ENCODE data around the gene DNAAF3.

Gene DNAAF3

DNA sequence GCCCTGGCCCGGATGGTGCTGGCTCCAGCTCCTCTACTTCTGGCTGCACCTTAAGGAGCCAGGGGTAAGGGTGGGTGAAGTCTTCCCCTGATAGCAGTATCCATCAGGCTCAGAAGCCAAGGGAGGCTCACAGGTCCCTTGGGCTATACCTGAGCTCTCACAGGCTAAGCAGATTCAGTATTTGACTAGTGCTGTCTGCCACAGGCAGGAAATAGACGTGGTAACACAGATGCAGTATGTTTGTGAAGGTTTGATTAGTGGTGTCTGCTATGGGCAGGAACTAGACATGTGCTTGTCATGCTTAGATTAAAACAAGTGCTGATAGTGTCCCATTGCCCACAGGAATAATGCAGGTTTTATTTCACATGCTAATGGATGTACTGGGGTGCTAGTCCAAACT lies 9.7 kb upstream of the DNAAF3 start:
- no peaks in the 10 kb centered on the region for H3K9me3 ChIP-seq (ENCODE audit: insufficient read depth, low read depth, low read length)
- H3F3A ChIP-seq (ENCODE audit: low read depth) = no peaks in the 10 kb centered on the region
- H3K4me2 ChIP-seq (ENCODE audit: low read depth, low read length, poor library complexity, severe bottlenecking) = no peak overlapping the region
- H3K36me3 ChIP-seq (ENCODE audit: insufficient read depth, low read length) = no peaks in the 10 kb centered on the region
- no peaks in the 10 kb centered on the region for H3K27me3 ChIP-seq (ENCODE audit: insufficient read depth, low read length, poor library complexity, severe bottlenecking)
- TF ChIP-seq EZH2phosphoT487 (IDR thresholded peaks at IDR 0.05; ENCODE audit: borderline replicate concordance) = no peak
- TF ChIP-seq, protein P1, sequence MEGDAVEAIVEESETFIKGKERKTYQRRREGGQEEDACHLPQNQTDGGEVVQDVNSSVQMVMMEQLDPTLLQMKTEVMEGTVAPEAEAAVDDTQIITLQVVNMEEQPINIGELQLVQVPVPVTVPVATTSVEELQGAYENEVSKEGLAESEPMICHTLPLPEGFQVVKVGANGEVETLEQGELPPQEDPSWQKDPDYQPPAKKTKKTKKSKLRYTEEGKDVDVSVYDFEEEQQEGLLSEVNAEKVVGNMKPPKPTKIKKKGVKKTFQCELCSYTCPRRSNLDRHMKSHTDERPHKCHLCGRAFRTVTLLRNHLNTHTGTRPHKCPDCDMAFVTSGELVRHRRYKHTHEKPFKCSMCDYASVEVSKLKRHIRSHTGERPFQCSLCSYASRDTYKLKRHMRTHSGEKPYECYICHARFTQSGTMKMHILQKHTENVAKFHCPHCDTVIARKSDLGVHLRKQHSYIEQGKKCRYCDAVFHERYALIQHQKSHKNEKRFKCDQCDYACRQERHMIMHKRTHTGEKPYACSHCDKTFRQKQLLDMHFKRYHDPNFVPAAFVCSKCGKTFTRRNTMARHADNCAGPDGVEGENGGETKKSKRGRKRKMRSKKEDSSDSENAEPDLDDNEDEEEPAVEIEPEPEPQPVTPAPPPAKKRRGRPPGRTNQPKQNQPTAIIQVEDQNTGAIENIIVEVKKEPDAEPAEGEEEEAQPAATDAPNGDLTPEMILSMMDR (conservative IDR thresholded peaks at IDR 0.05; ENCODE audit: low read length) = no peak
- H3K79me2 ChIP-seq (ENCODE audit: insufficient read depth, low read length) = no peaks in the 10 kb centered on the region
- H3K9ac ChIP-seq (ENCODE audit: low read depth, low read length, poor library complexity, severe bottlenecking) = no peak overlapping the region
- no peak overlapping the region for H2AFZ ChIP-seq (ENCODE audit: low read length)
- peaks cover 7% of the 10 kb centered on the region for H3K4me1 ChIP-seq (ENCODE audit: insufficient read depth, low read length, poor library complexity, severe bottlenecking)
- H4K20me1 ChIP-seq (ENCODE audit: insufficient read depth, low read length, poor library complexity, severe bottlenecking) = no peaks in the 10 kb centered on the region
- H3K4me3 ChIP-seq (ENCODE audit: low read length, poor library complexity, severe bottlenecking) = no peak overlapping the region
- no peaks in the 10 kb centered on the region for H3K9me2 ChIP-seq (replicated peaks; ENCODE audit: low read depth, low read length)

DNA sequence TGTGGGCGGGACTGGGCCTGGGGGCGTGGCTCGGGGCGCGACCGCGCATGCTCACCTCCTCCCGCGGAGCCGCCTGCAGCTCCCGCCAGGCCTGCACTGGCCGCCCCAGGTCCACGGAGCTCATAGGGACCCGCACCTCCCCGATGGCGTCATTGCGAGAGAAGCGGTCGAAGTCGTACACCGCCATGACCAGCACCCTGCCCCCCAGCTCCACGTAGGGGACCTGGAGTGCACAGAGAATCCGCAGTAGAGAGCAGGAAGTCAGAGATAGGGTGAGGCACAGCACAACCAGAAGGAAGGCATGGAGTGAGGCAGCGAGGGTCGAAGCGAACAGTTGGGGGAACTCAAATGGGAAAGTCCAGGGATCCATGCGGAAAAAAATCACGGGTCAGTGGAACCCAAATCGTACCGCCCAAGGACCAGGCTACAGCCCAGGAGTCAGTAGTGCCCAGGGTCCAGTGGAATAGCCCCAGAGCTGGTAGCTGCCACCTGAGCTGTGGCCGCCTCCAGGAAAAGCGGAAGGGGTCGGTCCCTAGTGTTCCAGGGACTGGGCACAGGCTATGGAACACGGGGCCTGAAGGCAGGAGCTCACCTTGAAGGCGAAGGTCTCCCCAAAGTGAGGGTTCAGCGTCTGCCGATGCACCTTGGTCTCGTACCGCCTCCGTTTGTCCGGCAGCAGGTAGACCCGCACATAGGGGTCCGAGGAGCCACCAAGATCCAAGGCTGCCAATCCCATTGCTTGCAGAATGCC lies 8.9 kb upstream of the DNAAF3 start:
- no peak for TF ChIP-seq EZH2phosphoT487 (IDR thresholded peaks at IDR 0.05; ENCODE audit: borderline replicate concordance)
- TF ChIP-seq, protein P1 (conservative IDR thresholded peaks at IDR 0.05; ENCODE audit: low read length) = no peak
- no peaks in the 10 kb centered on the region for H3K27me3 ChIP-seq (ENCODE audit: insufficient read depth, low read length, poor library complexity, severe bottlenecking)
- no peaks in the 10 kb centered on the region for H4K20me1 ChIP-seq (ENCODE audit: insufficient read depth, low read length, poor library complexity, severe bottlenecking)
- H3F3A ChIP-seq (ENCODE audit: low read depth) = no peaks in the 10 kb centered on the region
- H3K9me2 ChIP-seq (replicated peaks; ENCODE audit: low read depth, low read length) = no peaks in the 10 kb centered on the region
- no peaks in the 10 kb centered on the region for H3K36me3 ChIP-seq (ENCODE audit: insufficient read depth, low read length)
- H2AFZ ChIP-seq (ENCODE audit: low read length) = no peak overlapping the region
- no peak overlapping the region for H3K4me2 ChIP-seq (ENCODE audit: low read depth, low read length, poor library complexity, severe bottlenecking)
- no peak overlapping the region for H3K4me3 ChIP-seq (ENCODE audit: low read length, poor library complexity, severe bottlenecking)
- H3K9ac ChIP-seq (ENCODE audit: low read depth, low read length, poor library complexity, severe bottlenecking) = no peak overlapping the region
- peaks cover 7% of the 10 kb centered on the region for H3K4me1 ChIP-seq (ENCODE audit: insufficient read depth, low read length, poor library complexity, severe bottlenecking)
- H3K79me2 ChIP-seq (ENCODE audit: insufficient read depth, low read length) = no peaks in the 10 kb centered on the region
- no peaks in the 10 kb centered on the region for H3K9me3 ChIP-seq (ENCODE audit: insufficient read depth, low read depth, low read length)

DNA sequence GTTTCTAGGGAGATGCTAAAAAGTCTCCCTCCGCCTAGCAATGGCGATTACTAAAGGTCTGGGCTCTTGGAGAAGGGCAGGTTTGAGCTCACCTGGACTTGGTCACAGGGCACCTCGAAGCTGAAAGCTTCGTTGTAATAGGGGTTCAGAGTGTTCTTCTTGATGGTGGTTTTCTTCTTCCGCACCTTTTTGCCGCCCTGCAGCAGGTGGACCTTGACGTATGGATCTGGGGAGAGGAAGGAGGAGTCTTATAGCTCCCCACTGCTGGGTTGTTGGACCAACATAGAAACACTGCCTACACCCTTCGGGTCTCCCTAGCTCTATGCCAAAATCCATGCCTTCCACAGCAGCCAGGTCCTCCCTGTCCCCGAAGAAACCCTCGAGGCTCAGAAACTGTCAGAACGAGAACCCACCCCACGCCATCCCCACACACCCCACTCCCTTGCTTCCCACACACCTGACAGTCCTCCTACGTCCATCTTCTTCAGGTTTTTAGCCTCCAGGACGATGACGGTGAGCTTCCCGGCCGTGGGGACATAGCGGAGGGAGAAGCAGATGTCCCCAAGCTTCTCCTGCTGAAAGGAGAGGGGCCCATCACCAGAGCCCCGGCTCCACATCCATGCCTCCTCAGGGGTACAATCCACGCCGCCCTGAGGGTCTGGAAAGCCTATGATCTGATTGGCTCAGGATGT lies 8.2 kb upstream of the DNAAF3 start:
- TF ChIP-seq, protein P1 (conservative IDR thresholded peaks at IDR 0.05; ENCODE audit: low read length) = no peak
- TF ChIP-seq EZH2phosphoT487 (IDR thresholded peaks at IDR 0.05; ENCODE audit: borderline replicate concordance) = no peak
- Histone ChIP-seq H3F3A (ENCODE audit: low read depth) (no peaks in the 10 kb centered on the region), H3K27me3 (ENCODE audit: insufficient read depth, low read length, poor library complexity, severe bottlenecking) (no peaks in the 10 kb centered on the region), H3K9ac (ENCODE audit: low read depth, low read length, poor library complexity, severe bottlenecking) (no peak overlapping the region), H4K20me1 (ENCODE audit: insufficient read depth, low read length, poor library complexity, severe bottlenecking) (no peaks in the 10 kb centered on the region), H3K9me2 (replicated peaks; ENCODE audit: low read depth, low read length) (no peaks in the 10 kb centered on the region), H3K4me3 (ENCODE audit: low read length, poor library complexity, severe bottlenecking) (no peak overlapping the region), H3K9me3 (ENCODE audit: insufficient read depth, low read depth, low read length) (no peaks in the 10 kb centered on the region), H2AFZ (ENCODE audit: low read length) (no peak overlapping the region), H3K36me3 (ENCODE audit: insufficient read depth, low read length) (no peaks in the 10 kb centered on the region), H3K79me2 (ENCODE audit: insufficient read depth, low read length) (no peaks in the 10 kb centered on the region), H3K4me1 (ENCODE audit: insufficient read depth, low read length, poor library complexity, severe bottlenecking) (peaks cover 4% of the 10 kb centered on the region), H3K4me2 (ENCODE audit: low read depth, low read length, poor library complexity, severe bottlenecking) (no peak overlapping the region)

All from Loucy (cell line).